Suppressor macrophage treated with lipopolysaccharide for 4 hours (primary cell): ENCODE measurements around the gene MCFD2.
A peak's percentile ranks its signal among the peaks of the same experiment; 100 is the strongest.
"Not testable (repeated sequence)": the region's sequence is repeated elsewhere in the genome, so short reads cannot be mapped to it uniquely, and the experiment has no call there.

Experiments
- DNase-seq: peaks from one replicate; pipeline ENCODE4 v3.0.0-alpha.2; 2020

MCFD2 gene

GRCh38 chr2:46936566-46936965, 21.0 kb upstream of the MCFD2 start:
- DNase-seq: no peak

DNA sequence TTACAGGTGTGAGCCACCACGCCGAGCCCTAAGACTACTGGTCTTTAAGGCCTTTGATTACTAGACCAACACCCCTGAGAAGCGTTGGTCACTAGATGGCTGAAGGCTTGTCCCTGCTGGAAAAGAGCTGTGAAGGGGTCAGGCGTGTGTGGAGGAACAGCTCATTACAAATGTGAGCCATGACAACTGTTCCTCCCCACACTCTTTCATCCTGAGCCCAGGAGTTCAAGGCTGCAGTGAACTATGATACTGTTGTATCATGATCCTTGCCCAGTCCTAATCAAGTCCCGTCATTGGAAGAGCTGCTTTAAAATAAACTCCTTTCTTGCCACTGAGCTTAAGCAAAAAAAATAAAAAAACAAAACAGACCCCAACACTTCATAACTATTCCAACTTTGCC, 19.5 kb upstream of the MCFD2 start:
- no peak for DNase-seq

- no peak for DNase-seq
Observed at GRCh38 chr2:46929612-46930011, 14.0 kb upstream of the MCFD2 start.

- DNase-seq: no peak
Observed at GRCh38 chr2:46926863-46927262, 11.3 kb upstream of the MCFD2 start.

GRCh38 chr2:46925474-46926351, 10.1 kb upstream of the MCFD2 start:
- DNase-seq: no peak

DNA sequence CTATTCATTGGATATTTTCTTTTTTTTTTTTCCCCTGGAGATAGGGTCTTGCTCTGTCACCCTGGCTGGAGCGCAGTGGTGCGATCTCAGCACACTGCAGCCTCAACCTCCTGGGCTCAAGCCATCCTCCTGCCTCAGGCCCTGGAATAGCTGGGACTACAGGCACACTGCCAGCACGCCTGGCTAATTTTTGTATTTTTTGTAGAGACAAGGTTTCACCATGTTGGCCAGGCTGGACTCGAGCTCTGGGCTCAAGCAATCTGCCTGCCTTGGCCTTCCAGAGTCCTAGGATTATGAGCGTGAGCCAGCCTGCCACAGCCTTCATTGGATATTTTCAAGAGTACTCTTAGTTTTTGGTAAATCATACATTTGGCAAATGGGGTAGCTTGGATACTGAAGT, 9.0 kb upstream of the MCFD2 start:
- no peak for DNase-seq

- DNase-seq: no peak
Observed at GRCh38 chr2:46924038-46924437, 8.4 kb upstream of the MCFD2 start.

DNA sequence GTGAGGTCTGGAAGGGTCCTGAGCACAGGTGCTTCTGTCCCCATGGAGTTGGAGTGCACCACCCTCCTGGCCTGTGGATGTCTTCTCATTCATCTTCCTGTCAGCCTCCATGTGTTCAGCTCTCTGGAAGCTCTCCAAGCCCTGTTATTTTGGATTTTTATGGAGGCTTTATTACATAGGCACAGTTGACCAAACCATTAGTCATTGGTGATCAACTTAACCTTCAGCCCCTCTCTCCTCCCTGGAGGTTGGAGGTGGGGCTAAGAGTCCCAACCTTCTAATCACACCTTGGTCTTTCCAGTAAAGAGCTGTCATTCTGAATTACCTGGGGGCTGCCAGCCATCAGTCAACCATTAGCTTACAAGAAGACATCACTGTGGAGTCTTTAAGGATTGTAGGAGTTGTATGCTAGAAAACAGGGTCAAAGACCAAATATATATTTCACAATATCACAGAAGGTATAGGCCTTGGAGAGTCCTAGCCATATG, 7.5 kb upstream of the MCFD2 start:
- DNase-seq: no peak

DNA sequence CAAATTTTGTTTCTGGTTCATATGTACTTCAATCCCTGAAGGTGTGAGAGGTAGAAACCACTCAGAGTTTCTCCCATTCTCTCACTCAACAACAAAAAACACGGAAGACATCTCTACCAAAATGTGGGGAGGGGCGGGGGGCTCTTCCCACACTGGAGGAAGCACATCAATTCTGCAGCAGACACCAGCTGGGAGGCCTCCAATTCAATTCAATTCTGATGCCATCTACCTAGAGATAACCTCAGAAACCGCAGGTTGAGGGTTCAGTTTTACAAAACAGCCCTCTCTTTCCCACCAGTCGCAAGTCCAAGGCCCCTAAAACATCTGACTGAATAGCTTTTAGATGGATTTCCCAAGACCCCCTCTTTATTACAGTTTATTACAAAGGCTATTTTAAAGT, 7.0 kb upstream of the MCFD2 start:
- no peak for DNase-seq

GRCh38 chr2:46921676-46922448, 6.3 kb upstream of the MCFD2 start:
- no peak for DNase-seq

GRCh38 chr2:46917628-46918027, 2.0 kb upstream of the MCFD2 start:
- DNase-seq: no peak

DNA sequence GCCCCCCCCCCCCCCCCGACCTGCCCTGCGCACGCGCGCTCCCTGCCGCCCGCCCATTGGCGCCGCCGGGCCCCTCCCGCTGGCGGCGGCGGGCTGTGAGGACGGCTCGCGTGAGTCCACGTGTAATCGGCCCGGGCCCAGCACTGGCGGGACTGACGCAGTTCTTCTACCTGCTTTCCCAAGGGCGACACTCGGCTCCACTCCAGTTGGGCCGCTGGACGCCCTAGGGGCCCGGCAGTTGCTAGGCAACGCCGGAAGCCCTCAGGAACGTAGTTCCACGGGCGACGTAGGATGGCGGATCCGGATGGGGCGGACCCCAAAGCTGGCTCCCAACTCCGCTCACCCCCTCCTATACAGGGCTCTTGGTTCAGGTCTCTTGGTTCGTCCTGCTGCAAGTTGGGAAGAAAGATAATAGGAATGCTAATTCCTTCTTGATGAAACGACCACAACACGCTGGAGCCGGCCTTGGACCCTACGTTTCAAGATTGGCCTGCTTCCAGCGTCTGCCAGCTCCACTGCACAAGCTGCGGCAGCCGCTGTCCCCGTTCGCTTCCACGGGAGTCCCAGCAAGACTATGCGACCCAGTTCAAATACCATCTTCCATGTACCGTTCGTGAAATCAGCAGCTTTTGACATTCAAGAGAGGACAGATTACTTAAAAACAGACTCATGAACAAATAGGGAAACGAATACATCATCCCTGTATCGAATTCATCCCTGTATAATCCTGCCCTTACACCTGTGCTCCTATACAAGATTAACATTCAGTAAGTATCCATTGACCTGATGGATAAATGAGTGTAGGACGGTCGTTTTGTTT, 415 bp upstream of the MCFD2 start:
- DNase-seq: peak; percentile 85

- DNase-seq: no peak
Observed at GRCh38 chr2:46914578-46915230, 902 bp downstream of the MCFD2 start.

- DNase-seq: peak; percentile 20
Observed at GRCh38 chr2:46913471-46914381, 1.9 kb downstream of the MCFD2 start.

GRCh38 chr2:46909771-46910419, 5.7 kb downstream of the MCFD2 start:
- DNase-seq: peak; percentile 35

DNA sequence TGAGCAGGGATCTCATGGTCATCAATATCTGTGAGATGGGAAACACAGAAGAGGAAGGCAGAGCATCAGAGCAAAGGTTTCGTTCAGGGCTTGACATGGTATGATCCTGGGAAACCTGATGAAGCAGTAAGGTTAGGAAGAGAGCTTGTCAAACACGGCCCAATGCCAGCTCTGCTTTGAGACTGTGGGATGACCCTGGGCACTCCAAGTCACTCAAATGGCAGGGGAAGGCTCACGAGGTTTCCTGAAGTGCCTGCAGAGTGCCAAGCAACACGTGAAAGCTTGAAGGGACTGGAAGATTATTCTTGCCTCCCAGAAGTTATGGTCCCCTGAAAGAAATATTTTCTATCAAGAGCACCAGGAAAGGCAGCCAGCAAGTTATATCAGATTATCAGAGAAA, 6.5 kb downstream of the MCFD2 start:
- no peak for DNase-seq

- DNase-seq: not testable (repeated sequence)
Observed at GRCh38 chr2:46904908-46905678, 10.5 kb downstream of the MCFD2 start.

- peak; percentile 49 for DNase-seq
Observed at GRCh38 chr2:46902980-46903379, 12.6 kb downstream of the MCFD2 start.

GRCh38 chr2:46902465-46902864, 13.1 kb downstream of the MCFD2 start:
- no peak for DNase-seq

- no peak for DNase-seq
Observed at GRCh38 chr2:46901611-46902010, 14.0 kb downstream of the MCFD2 start.
